Right atrium auricular region (tissue), 2 donors: ENCODE measurements around the gene ERVH48-1. TPM values are rescaled to one million over a fixed set of nuclear protein-coding genes. Genes with fewer than 3 reads are reported as not detected.
"Not testable (repeated sequence)": the region's sequence is repeated elsewhere in the genome, so short reads cannot be mapped to it uniquely, and the experiment has no call there.

Experiments used
- DNase-seq: peaks from one replicate; pipeline ENCODE4 v3.0.0-alpha.2; 2019; ENCODE audit warnings: low spot score
- H3K27ac ChIP-seq, 2 donors: fragments of 200-600 bp; sonication (generic); 1 replicate in 1 of 2; 2 replicates in 1 of 2; pipeline ENCODE4 v1.5.1; 2016 to 2019
- H3K27me3 ChIP-seq, 2 donors: fragments of 200-600 bp; sonication (generic); one replicate each; pipeline versions ENCODE4 v1.5.1 to v1.6.0; 2017 to 2019
- H3K36me3 ChIP-seq: fragments of 200-600 bp; sonication (generic); one replicate; pipeline ENCODE4 v1.5.1; 2016
- H3K4me1 ChIP-seq, 2 donors: fragments of 200-600 bp; sonication (generic); one replicate each; pipeline versions ENCODE4 v1.5.1 to v1.6.0; 2017 to 2019
- H3K4me3 ChIP-seq, 2 donors: fragments of 200-600 bp; sonication (generic); 1 replicate in 1 of 2; 2 replicates in 1 of 2; pipeline ENCODE4 v1.5.1; 2017 to 2019; ENCODE audit warnings: mild to moderate bottlenecking in 1 of 2, moderate library complexity in 1 of 2
- H3K9me3 ChIP-seq, 2 donors: fragments of 200-600 bp; sonication (generic); one replicate each; pipeline ENCODE4 v1.5.1; 2019
- CTCF ChIP-seq, 2 donors: fragments of 200-600 bp; sonication (generic); IDR thresholded peaks; one replicate each; pipeline ENCODE4 v1.5.1; 2019; ENCODE audit warnings: antibody characterized with exemption in 2 of 2
- total RNA-seq, 2 donors: library from RNA; depleted of rRNA; stranded (reverse); fragments of >200 nt; gene quantifications; one replicate each; pipeline ENCODE4 v1.1.0, GENCODE V29; 2016

Gene ERVH48-1
- total RNA-seq, 2 donors from 2014 or later = not detected

GRCh38 chr21:42941696-42942085, 16.3 kb upstream of the ERVH48-1 start:
- Histone ChIP-seq H3K9me3 (no peaks in the 10 kb centered on the region), H3K27me3 (no peaks in the 10 kb centered on the region), H3K4me1 (peaks cover 0 to 10% of the 10 kb centered on the region in 2 donors), H3K4me3 (no peak overlapping the region), H3K36me3 (no peaks in the 10 kb centered on the region), H3K27ac (no peak overlapping the region)
- DNase-seq = no peak
- TF ChIP-seq CTCF (IDR thresholded peaks at IDR 0.05) = no peak

GRCh38 chr21:42939582-42940413, 14.4 kb upstream of the ERVH48-1 start:
- peak overlapping the region in 1 of 2 donors; percentile 13 for H3K4me3 ChIP-seq

GRCh38 chr21:42938606-42938995, 13.2 kb upstream of the ERVH48-1 start:
- H3K36me3 ChIP-seq, H3K27me3 ChIP-seq, H3K9me3 ChIP-seq, DNase-seq, H3K27ac ChIP-seq, H3K4me3 ChIP-seq: not testable (repeated sequence)
- peaks cover 0 to 10% of the 10 kb centered on the region in 2 donors for H3K4me1 ChIP-seq

More at GRCh38 chr21:42939582-42940413, 14.4 kb upstream of the ERVH48-1 start:
- Histone ChIP-seq H3K36me3 (no peaks in the 10 kb centered on the region), H3K27me3 (no peaks in the 10 kb centered on the region), H3K4me1 (peaks cover 0 to 10% of the 10 kb centered on the region in 2 donors), H3K27ac (peak overlapping the region; percentile 65 to 72), H3K9me3 (no peaks in the 10 kb centered on the region)
- DNase-seq = peak; percentile 93
- no peak for TF ChIP-seq CTCF (IDR thresholded peaks at IDR 0.05)

GRCh38 chr21:42937960-42938605, 12.7 kb upstream of the ERVH48-1 start:
- Histone ChIP-seq H3K27me3 (no peaks in the 10 kb centered on the region), H3K27ac (no peak overlapping the region), H3K36me3 (no peaks in the 10 kb centered on the region), H3K4me1 (peaks cover 0 to 10% of the 10 kb centered on the region in 2 donors), H3K9me3 (no peaks in the 10 kb centered on the region), H3K4me3 (no peak overlapping the region)
- no peak for DNase-seq
- TF ChIP-seq CTCF (IDR thresholded peaks at IDR 0.05) = no peak

GRCh38 chr21:42937034-42937940, 11.9 kb upstream of the ERVH48-1 start:
- DNase-seq, H3K27ac ChIP-seq, H3K4me3 ChIP-seq, H3K9me3 ChIP-seq, H3K36me3 ChIP-seq, H3K27me3 ChIP-seq: not testable (repeated sequence)
- H3K4me1 ChIP-seq = peaks cover 0 to 10% of the 10 kb centered on the region in 2 donors

- DNase-seq, H3K36me3 ChIP-seq, H3K27me3 ChIP-seq, H3K27ac ChIP-seq, H3K9me3 ChIP-seq, H3K4me3 ChIP-seq: not testable (repeated sequence)
- peaks cover 0 to 10% of the 10 kb centered on the region in 2 donors for H3K4me1 ChIP-seq
Observed at GRCh38 chr21:42936360-42936759, 10.9 kb upstream of the ERVH48-1 start.

GRCh38 chr21:42933973-42934372, 8.5 kb upstream of the ERVH48-1 start:
- H3K4me3 ChIP-seq, H3K27ac ChIP-seq, DNase-seq, H3K9me3 ChIP-seq, H3K36me3 ChIP-seq, H3K27me3 ChIP-seq, H3K4me1 ChIP-seq: not testable (repeated sequence)

GRCh38 chr21:42933137-42933970, 7.9 kb upstream of the ERVH48-1 start:
- not testable (repeated sequence) for H3K27ac ChIP-seq, H3K9me3 ChIP-seq, DNase-seq

GRCh38 chr21:42932378-42933136, 7.1 kb upstream of the ERVH48-1 start:
- not testable (repeated sequence) for DNase-seq, H3K27me3 ChIP-seq, H3K9me3 ChIP-seq, H3K36me3 ChIP-seq, H3K4me1 ChIP-seq, H3K4me3 ChIP-seq, H3K27ac ChIP-seq

More at GRCh38 chr21:42933137-42933970, 7.9 kb upstream of the ERVH48-1 start:
- H3K4me3 ChIP-seq, H3K4me1 ChIP-seq, H3K36me3 ChIP-seq, H3K27me3 ChIP-seq: not testable (repeated sequence)
